Osteocyte (in vitro differentiated cells): Measurements from ENCODE around the gene OR5AR1. TPM values are rescaled to one million over a fixed set of nuclear protein-coding genes. Genes with fewer than 3 reads are reported as not detected.

Experiments used
- DNase-seq: peaks from one replicate; pipeline ENCODE4 v3.0.0; 2021; ENCODE audit warnings: mixed read lengths; ENCODE audit not compliant: unreplicated experiment; ENCODE audit errors: extremely low spot score
- H3K27ac Mint-ChIP-seq: one replicate; pipeline ENCODE4 v1.8.0; 2021; ENCODE audit warnings: mild to moderate bottlenecking, mixed read lengths; ENCODE audit not compliant: unreplicated experiment
- H3K27me3 Mint-ChIP-seq: one replicate; pipeline ENCODE4 v1.8.0; 2021; ENCODE audit warnings: mixed read lengths; ENCODE audit not compliant: unreplicated experiment
- H3K36me3 Mint-ChIP-seq: one replicate; pipeline ENCODE4 v1.8.0; 2021; ENCODE audit warnings: mixed read lengths; ENCODE audit not compliant: unreplicated experiment
- H3K4me1 Mint-ChIP-seq: one replicate; pipeline ENCODE4 v1.8.0; 2021; ENCODE audit warnings: mixed read lengths; ENCODE audit not compliant: unreplicated experiment
- H3K4me3 Mint-ChIP-seq: one replicate; pipeline ENCODE4 v1.8.0; 2021; ENCODE audit warnings: mild to moderate bottlenecking, moderate library complexity, mixed read lengths; ENCODE audit not compliant: unreplicated experiment
- H3K9me3 Mint-ChIP-seq: one replicate; pipeline ENCODE4 v1.8.0; 2021; ENCODE audit warnings: mixed read lengths; ENCODE audit not compliant: unreplicated experiment
- CTCF ChIP-seq: fragments of 200-600 bp; sonication (generic); IDR thresholded peaks from 2 replicates; pipeline ENCODE4 v1.5.0; 2021; ENCODE audit warnings: antibody characterized with exemption, mild to moderate bottlenecking, moderate library complexity
- total RNA-seq: library from RNA; stranded (reverse); gene quantifications from 2 replicates; pipeline ENCODE4 v1.2.1, GENCODE V29; 2021

The OR5AR1 gene
- total RNA-seq, 1 donor from 2014 or later = not detected

- peaks cover 7% of the 10 kb centered on the region for H3K9me3 Mint-ChIP-seq
- H3K4me1 Mint-ChIP-seq = no peaks in the 10 kb centered on the region
- no peak for DNase-seq
- TF ChIP-seq CTCF = no peak
- no peaks in the 10 kb centered on the region for H3K36me3 Mint-ChIP-seq
- H3K27ac Mint-ChIP-seq = no peak overlapping the region
- H3K27me3 Mint-ChIP-seq = no peaks in the 10 kb centered on the region
- H3K4me3 Mint-ChIP-seq = no peak overlapping the region
These were observed 43.0 kb downstream of the OR5AR1 start for GRCh38 chr11:56706486-56706885.

DNA sequence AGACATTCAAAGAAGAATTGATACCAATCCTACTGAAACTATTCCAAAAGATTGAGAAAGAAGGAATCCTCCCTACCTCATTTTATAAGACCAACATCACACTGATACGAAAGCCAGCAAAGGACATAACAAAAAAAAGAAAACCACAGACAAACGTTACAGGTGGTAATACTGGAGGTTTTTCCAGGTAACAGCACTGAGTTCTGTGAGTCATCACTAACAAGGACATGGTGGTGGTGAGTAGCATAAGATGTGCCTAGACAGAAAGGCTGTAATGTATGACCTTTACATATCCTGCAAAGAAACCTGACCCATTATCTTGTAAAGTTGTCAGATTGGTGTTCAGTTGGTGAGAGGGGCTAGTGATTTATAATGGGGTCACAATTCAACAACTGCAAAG lies 50.7 kb downstream of the OR5AR1 start:
- Mint-ChIP-seq H3K27ac (no peak overlapping the region), H3K9me3 (peaks cover 30% of the 10 kb centered on the region), H3K4me1 (no peaks in the 10 kb centered on the region), H3K27me3 (no peaks in the 10 kb centered on the region), H3K4me3 (no peak overlapping the region), H3K36me3 (no peaks in the 10 kb centered on the region)
- DNase-seq = no peak
- TF ChIP-seq CTCF = no peak

Other genes with a start within 250 kb of the OR5AR1 start
- gene OR5M3, start 190.3 kb upstream of the OR5AR1 start, total RNA-seq = not detected in 2 replicates
- not detected in 2 replicates for gene OR5M8, start 172.3 kb upstream of the OR5AR1 start, total RNA-seq
- gene OR5M11, start 120.4 kb upstream of the OR5AR1 start, total RNA-seq = not detected in 2 replicates
- not detected in 2 replicates for gene OR5M10, start 86.0 kb upstream of the OR5AR1 start, total RNA-seq
- not detected in 2 replicates for gene OR5M1, start 48.8 kb upstream of the OR5AR1 start, total RNA-seq
- not detected in 2 replicates for gene OR5AP2, start 21.2 kb upstream of the OR5AR1 start, total RNA-seq
- not detected in 2 replicates for gene OR9G1, start 35.4 kb downstream of the OR5AR1 start, total RNA-seq
- not detected in 2 replicates for gene OR9G4, start 85.0 kb downstream of the OR5AR1 start, total RNA-seq